A204.1 (cell line): ENCODE measurements around the gene KIF3A.
"Not testable (repeated sequence)": the region's sequence is repeated elsewhere in the genome, so short reads cannot be mapped to it uniquely, and the experiment has no call there.

Experiments
- FAIRE-seq: peaks from 2 replicates; lab custom pipeline; 2012; peaks lifted over from hg19 to GRCh38; lab: Jason Lieb, UNC

The KIF3A gene

DNA sequence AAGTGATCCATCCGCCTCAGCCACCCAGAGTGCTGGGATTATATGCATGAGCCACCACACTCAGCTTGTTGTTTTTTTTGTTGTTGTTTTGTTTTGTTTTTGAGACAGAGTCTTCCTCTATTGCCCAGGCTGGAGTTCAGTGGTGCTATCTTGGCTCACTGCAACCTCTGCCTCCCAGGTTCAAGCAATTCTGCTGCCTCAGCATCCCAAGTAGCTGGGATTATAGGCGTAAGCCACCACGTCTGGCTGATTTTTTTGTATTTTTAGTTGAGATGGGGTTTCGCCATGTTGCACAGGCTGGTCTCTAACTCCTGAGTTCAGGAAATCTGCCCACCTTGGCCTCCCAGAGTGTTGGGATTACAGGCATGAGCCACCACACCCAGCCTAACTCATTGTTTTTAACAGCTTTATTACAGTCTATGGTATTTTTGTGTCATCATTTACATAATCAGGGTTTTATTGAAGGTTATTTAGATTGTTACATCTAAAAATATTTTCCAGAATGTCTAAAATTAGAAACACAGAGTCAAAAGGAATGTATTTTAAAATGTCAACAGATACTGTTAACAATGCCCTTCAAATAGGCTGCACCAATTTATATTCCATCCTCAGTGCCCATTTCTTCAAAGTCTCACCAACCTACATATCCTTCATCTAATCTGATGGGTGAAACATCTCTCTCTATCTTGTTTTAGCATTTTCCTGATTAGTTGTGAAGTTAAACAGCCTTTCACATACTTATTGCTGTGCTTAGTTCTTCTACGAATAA lies 18.6 kb downstream of the KIF3A start:
- no peak for FAIRE-seq

DNA sequence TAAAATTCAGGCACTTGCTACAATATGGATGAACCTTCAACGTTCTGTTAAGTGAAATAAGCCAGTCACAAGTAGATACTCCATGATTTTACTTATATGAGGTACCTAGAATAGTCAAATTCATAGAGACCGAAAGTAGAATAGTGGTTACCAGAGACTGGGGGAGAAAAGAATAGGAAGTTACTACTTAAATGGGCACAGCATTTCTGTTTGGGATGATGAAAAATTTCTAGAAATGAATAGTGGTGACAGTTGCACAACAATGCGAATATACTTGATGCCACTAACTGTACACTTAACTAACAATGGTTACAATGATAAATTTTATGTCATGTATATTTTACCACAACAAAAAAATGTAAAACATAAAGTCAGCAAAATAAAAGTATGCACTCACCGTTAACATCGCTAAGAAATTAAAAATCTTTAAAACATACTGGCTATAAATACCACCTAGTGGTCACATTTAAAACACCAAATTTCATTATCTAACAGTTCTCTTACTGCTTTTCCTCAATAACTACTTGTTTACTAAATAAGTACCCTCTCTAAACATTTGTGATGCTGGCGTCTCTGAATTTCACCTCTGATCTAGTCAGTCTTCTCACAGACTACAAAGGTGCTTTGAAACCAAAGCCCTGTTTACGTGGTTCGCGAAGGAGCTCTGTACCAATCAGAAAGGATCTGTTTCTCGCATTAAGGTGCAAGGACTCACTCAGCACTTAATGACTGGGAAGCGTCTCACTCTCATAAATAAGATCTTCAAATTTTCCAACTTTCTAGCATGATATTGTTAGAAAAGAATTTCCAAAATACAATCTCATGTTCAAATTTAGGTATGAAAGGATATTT lies 22.7 kb downstream of the KIF3A start:
- peak; percentile 97 for FAIRE-seq

DNA sequence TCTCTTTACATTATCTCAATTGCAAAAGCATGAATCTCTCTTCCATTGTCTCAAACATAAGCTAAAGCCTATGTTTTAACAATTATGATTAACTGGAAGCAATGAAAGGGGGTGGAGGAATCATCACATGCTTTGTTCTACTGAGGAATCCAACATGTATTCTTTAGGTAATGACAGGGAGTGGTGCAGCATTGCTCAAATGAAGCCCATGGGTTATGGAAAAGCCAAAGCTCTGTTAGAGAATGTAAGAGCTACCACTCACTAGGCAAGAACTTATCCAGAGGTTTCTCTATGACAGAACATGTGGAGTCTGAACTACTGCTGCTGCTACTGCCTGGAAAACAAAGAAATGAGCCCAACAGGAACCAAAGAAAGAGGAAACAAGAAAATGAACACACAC lies 28.7 kb downstream of the KIF3A start:
- no peak for FAIRE-seq

- FAIRE-seq = no peak
These were observed 32.5 kb downstream of the KIF3A start for GRCh38 chr5:132704875-132705274.

DNA sequence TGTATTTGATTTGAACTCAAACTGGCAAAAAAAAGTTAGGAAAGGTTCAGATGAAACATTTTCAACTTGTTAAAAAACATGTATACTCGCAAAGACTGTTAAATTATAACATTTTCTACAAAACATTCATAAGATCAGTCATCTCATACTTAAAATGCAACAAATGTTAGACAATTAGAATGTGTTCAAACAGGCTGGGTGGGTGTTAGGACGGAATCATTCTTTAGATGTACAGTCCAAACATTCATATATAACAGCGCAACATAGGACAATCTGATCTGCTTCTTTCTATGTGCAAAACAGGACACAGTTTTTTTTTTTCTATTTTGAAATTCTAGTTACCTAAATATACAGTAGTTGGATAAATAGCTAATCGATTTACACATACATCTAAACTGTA lies 41.4 kb downstream of the KIF3A start:
- no peak for FAIRE-seq

DNA sequence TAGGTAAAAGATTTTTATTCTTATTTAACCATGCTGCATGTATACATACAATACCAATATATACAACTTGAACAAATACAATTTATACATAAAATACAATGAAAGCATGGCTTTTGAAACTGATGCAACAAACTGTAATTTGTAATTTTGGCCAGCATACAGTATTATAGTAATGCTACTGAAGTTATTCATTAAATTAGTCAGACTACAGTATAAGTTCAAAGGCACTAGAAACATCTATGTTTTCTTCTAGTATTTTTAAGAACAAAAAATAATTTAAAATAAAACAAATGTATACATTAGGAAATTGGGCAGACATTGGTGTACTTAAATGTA lies 44.7 kb downstream of the KIF3A start:
- no peak for FAIRE-seq

GRCh38 chr5:132691755-132692631 lies 45.4 kb downstream of the KIF3A start:
- not testable (repeated sequence) for FAIRE-seq

- no peak for FAIRE-seq
These were observed 47.2 kb downstream of the KIF3A start for GRCh38 chr5:132690156-132690555.

- no peak for FAIRE-seq
These were observed 47.8 kb downstream of the KIF3A start for GRCh38 chr5:132689513-132689912.

GRCh38 chr5:132688536-132689339 lies 48.6 kb downstream of the KIF3A start:
- no peak for FAIRE-seq

DNA sequence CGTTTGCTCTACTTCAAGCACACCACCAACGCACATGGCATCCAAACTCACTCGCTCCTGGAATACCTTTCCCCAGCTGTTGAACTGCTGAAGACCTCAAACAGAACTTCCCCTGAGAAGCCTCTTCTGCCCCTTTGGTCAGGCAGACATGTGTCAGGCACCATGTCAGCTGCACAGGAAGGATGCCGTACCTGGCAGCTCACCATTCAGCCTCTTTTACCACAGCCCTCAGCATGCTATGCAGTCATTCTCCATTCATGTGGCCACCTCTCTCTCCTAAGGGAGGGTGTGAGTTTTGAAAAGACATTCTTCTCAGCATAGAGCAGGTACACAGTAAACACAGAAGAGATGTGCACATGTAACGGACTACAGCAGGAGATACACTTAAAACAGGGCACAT lies 49.4 kb downstream of the KIF3A start:
- no peak for FAIRE-seq

GRCh38 chr5:132686193-132686592 lies 51.2 kb downstream of the KIF3A start:
- no peak for FAIRE-seq

- no peak for FAIRE-seq
These were observed 52.2 kb downstream of the KIF3A start for GRCh38 chr5:132684922-132685720.

- FAIRE-seq = no peak
These were observed 52.9 kb downstream of the KIF3A start for GRCh38 chr5:132684491-132684890.

DNA sequence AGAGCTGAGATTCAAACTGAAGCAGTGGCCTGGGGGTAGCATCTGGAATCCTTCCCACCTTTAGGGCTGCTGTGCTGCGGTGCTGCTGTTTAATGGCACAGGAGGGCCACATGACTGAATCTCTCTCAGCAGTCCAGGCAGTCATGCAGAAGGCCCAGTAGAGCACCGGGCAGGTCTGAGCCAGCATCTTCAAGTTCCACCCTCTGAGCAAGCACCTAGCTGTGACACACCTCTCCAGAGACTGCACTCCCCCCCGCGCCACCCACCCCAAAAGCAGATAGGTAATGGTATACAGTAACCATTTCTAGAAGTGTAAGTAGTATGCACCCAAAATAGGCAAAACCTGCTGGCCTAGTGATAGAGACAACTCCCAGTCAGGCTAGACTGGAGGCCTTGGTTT lies 55.4 kb downstream of the KIF3A start:
- FAIRE-seq = no peak

GRCh38 chr5:132681476-132681831 lies 55.9 kb downstream of the KIF3A start:
- no peak for FAIRE-seq

GRCh38 chr5:132680780-132681475 lies 56.4 kb downstream of the KIF3A start:
- no peak for FAIRE-seq

- no peak for FAIRE-seq
These were observed 57.5 kb downstream of the KIF3A start for GRCh38 chr5:132679717-132680380.

- no peak for FAIRE-seq
These were observed 58.2 kb downstream of the KIF3A start for GRCh38 chr5:132679166-132679565.

DNA sequence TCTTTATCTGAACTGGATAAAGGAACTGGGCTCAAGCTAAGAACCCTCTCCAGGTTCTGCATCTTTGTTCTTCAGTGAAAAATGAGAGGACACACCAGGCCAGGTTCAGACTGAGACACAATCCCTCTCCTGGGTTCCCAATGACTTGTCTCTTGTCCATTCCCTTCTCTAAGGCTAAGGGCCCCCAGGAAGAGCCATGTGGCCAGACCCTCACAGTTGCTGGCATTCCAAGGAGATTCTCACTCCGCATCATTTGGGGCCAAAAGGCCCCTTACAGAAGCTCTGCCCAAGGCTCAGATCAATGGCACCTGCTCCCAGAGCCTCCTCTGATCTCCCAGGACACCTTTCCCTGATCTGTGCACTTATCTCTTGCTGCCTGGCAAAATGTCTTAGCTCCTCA lies 58.6 kb downstream of the KIF3A start:
- FAIRE-seq = no peak
